ENCODE data around the gene TMEM81. TPM values are rescaled to one million over a fixed set of nuclear protein-coding genes. Genes with fewer than 3 reads are reported as not detected.

The TMEM81 gene
- total and polyA plus RNA-seq, 11 donors, result 1.3 to 3.8 (median 2.4) TPM

- ATAC-seq (no peak), DNase-seq (no peak)
- H3K27me3 ChIP-seq, result no peaks in the 10 kb centered on the region
- no peak overlapping the region for H3K4me3 ChIP-seq
- 80 to 92% (median 87%) methylated on average over 3 of the region's 3 CpGs for WGBS, 4 donors
- H3K27ac ChIP-seq, result no peak overlapping the region
- no peaks in the 10 kb centered on the region for H3K9me3 ChIP-seq
- H3K36me3 ChIP-seq, result no peaks in the 10 kb centered on the region
- intact Hi-C loops (cut with DNase I), result loop anchor here in 1 of 10 donors (10.0 kb wide), 1 partner anchor 97 kb away; the partner anchor contains the start of gene TMCC2
- H3K4me1 ChIP-seq, result peaks cover 0 to 6% (median 4%) of the 10 kb centered on the region in 12 donors
- TF ChIP-seq CTCF (IDR thresholded peaks at IDR 0.05) (no peak), POLR2A (IDR thresholded peaks at IDR 0.05) (no peak)
These were observed 43.4 kb upstream of the TMEM81 start for GRCh38 chr1:205127646-205128045.

GRCh38 chr1:205124726-205125125 lies 40.5 kb upstream of the TMEM81 start:
- no peak for DNase-seq
- Histone ChIP-seq H3K27me3 (no peaks in the 10 kb centered on the region), H3K27ac (no peak overlapping the region), H3K9me3 (no peaks in the 10 kb centered on the region), H3K4me3 (no peak overlapping the region), H3K4me1 (peaks cover 7 to 24% (median 21%) of the 10 kb centered on the region in 12 donors), H3K36me3 (no peaks in the 10 kb centered on the region)
- no peak for TF ChIP-seq CTCF (IDR thresholded peaks at IDR 0.05)
- TF ChIP-seq POLR2A (IDR thresholded peaks at IDR 0.05), result no peak
- no peak for ATAC-seq
- WGBS, 4 donors, result 82 to 87% (median 85%) methylated on average over 7 of the region's 7 CpGs
- intact Hi-C loops (cut with DNase I), result loop anchor here in 5 of 10 donors (5.0 to 10.0 kb wide), 2 partner anchors 100 to 133 kb away; partner anchors contain the start of gene TMCC2 (in 1 of the 5)

- intact Hi-C loops (cut with DNase I), result loop anchor here in 6 of 10 donors (1.0 to 10.0 kb wide), 5 partner anchors 88 to 135 kb away; partner anchors contain the start of genes DSTYK (in 1 of the 6) and TMCC2 (in 1 of the 6)
- Histone ChIP-seq H3K36me3 (peaks cover 0 to 20% (median 11%) of the 10 kb centered on the region in 9 donors), H3K9me3 (no peaks in the 10 kb centered on the region), H3K4me1 (peaks cover 7 to 31% (median 26%) of the 10 kb centered on the region in 12 donors), H3K27me3 (no peaks in the 10 kb centered on the region), H3K27ac (peak overlapping the region; percentile 89 to 98 (median 94)), H3K4me3 (peak overlapping the region; percentile 68 to 96 (median 81))
- ATAC-seq (peak in 2 of 4 donors; percentile 2 to 10), DNase-seq (no peak)
- peak in 1 of 12 donors; percentile 2 for TF ChIP-seq CTCF (IDR thresholded peaks at IDR 0.05)
- no peak for TF ChIP-seq POLR2A (IDR thresholded peaks at IDR 0.05)
- 21 to 37% (median 29%) methylated on average over 9 of the region's 9 CpGs for WGBS, 4 donors
These were observed 38.2 kb upstream of the TMEM81 start for GRCh38 chr1:205122489-205122882.

- peak in 1 of 2 donors; percentile 48 for TF ChIP-seq POLR2A (IDR thresholded peaks at IDR 0.05)
- TF ChIP-seq CTCF (IDR thresholded peaks at IDR 0.05), result peak; percentile 41 to 90 (median 61)
- 0 to 1% (median 0%) methylated on average over 38 to 46 of the region's 46 CpGs for WGBS, 4 donors
- peak within 1 kb of the TSS; percentile 89 to 98 (median 94) for H3K27ac ChIP-seq
- H3K4me3 ChIP-seq, result peak within 1 kb of the TSS; percentile 68 to 96 (median 81)
- H3K9me3 ChIP-seq, result no peaks in the 10 kb centered on the region
- ATAC-seq (peak; percentile 99), DNase-seq (peak; percentile 95 to 97 (median 96))
- intact Hi-C loops (cut with DNase I), result loop anchor here in 6 of 10 donors (1.0 to 10.0 kb wide), 5 partner anchors 89 to 135 kb away; partner anchors contain the start of genes DSTYK (in 1 of the 6) and TMCC2 (in 1 of the 6)
- H3K4me1 ChIP-seq, result peaks cover 7 to 31% (median 26%) of the 10 kb centered on the region in 12 donors
- H3K36me3 ChIP-seq, result peaks cover 0 to 26% (median 14%) of the 10 kb centered on the region in 9 donors
- no peaks in the 10 kb centered on the region for H3K27me3 ChIP-seq
These were observed 37.6 kb upstream of the TMEM81 start, which contains the start of gene RBBP5 for GRCh38 chr1:205121660-205122488. Gene RBBP5 (minus strand): TSS chr1:205121978. CDS start chr1:205121873, 105 bp downstream.

All from heart left ventricle (tissue), 16 donors.